ENCODE data around the gene CNIH4.

DNA sequence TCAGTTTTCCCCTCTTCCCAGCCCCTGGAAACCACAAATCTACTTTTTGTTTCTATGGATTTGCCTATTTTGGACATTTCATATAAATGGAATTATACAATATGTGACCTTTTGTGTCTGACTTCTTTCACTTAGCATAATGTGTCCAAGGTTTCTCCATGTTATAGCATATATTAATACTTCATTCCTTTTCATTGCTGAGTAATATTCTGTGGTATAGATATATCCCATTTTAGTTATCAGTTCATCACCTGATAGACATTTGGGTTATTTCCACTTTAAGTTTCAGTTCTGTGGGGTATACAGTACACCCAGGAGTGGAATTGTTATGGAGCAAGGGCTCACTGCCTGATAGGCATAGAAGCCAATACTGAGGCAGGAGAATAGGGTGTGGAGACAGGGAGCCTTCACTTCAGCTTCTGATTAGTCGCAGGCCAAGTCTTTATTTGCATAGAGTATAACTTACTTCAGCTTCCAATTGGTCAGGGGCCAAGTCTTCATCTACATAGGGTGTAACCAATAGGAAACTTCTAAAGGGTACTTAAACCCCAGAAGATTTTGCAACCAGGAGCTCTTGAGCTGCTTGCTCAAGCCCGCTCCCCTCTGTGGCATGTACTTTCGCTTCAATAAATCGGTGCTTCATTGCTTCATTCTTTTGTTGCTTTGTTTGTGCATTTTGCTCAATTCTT is 18.4 kb upstream of the CNIH4 start:
- TF ChIP-seq POLR2A (IDR thresholded peaks at IDR 0.05; ENCODE audit: low read length): no peak
- TF ChIP-seq GATA1 (IDR thresholded peaks at IDR 0.05; ENCODE audit: low read depth, low read length): no peak

Data from erythroblast (primary cell).